GM19239 (cell line): ENCODE data around the gene ZNF556.

Experiments
- DNase-seq: peaks from one replicate; pipeline ENCODE4 v3.0.0; 2011; ENCODE audit warnings: low spot score; ENCODE audit not compliant: insufficient read length
- FAIRE-seq: peaks from 2 replicates; lab custom pipeline; 2011; peaks lifted over from hg19 to GRCh38; lab: Jason Lieb, UNC

ZNF556 gene

DNA sequence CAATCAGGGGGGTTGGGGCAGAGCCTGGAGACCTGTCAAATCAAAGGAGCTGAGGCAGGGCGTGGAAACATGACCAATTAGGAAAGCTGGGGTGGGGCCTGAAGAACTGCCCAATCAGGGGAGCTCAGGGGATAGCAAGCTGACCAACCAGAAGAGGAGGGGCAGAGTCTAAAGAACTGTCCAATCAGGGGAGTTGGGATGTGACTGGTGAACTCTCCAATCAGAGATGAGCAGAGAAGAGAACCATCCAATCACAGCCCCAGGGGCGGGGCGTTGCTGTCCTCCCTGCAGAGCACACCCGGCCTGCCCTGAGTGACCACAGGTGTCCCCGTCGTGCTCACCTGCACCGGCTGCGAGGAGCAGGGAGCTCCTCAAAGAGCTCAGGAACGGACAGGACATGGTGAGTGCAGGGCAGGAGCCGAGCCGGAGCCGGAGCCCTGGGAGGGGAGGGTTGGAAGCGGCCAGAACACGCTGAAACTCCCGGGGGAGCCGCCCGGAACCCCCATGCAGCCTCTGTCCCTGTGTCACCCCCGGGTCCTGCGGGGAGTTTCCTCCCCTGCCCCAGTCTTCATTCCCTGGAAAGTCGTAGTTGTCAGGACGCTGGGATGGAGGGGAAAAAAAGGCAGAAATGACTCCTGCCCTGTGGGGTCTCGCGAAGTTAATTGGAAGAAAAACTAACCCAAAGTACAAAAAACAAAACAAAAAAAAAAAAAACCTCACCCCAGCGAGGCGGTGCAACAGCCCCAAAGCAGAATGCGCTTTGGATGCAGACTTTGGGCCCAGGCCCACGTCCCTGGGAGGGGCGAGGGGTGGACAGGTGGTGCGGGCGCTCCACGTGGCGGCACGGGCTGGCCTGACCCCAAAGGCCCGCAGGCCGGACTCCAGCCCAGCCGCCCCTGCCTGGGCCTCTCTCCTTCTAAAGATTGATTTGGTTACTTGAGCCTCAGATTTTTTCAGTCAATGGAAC, at the start of gene ZNF556:
ZNF556 (plus strand) TSS at position 311 of the 967 bp plus-strand sequence; CDS start at position 398, 87 bp downstream.
- DNase-seq (no peak), FAIRE-seq (no peak)

GRCh38 chr19:2819540-2820111, 47.5 kb upstream of the ZNF556 start, which contains the start of gene ZNF554:
TSS of gene ZNF554 (plus strand) at chr19:2819868. CDS start at chr19:2820072, 204 bp downstream.
- peak; percentile 88 for FAIRE-seq
- peak; percentile 97 for DNase-seq

GRCh38 chr19:2820112-2820702, 46.9 kb upstream of the ZNF556 start:
- peak; percentile 21 for DNase-seq
- FAIRE-seq, result no peak

- DNase-seq, result no peak
- no peak for FAIRE-seq
These were observed 44.3 kb upstream of the ZNF556 start for GRCh38 chr19:2822846-2823245.

GRCh38 chr19:2823646-2824045, 43.5 kb upstream of the ZNF556 start:
- no peak for DNase-seq
- no peak for FAIRE-seq

DNA sequence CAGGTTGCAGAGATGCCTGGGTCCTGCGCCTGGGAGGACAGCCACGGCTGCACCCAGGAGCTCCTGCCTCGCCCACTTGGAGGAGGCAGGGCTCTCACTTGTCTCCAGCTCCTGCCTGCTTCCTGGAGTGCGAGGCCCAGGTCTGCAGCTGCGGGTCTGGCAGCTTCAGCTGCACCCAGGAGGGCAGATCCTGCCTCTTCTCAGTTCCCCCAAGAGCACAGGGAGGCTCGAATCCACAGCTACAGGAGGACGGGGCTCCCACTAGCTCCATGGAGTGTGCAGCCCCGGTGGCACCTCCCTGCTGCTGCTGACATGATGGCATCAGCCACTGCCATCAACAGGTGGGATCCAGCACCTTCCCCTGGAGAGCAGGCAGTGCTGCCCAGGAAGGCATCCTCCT, 43.0 kb upstream of the ZNF556 start:
- no peak for DNase-seq
- FAIRE-seq, result no peak

GRCh38 chr19:2827022-2827421, 40.1 kb upstream of the ZNF556 start:
- DNase-seq (no peak), FAIRE-seq (no peak)

DNA sequence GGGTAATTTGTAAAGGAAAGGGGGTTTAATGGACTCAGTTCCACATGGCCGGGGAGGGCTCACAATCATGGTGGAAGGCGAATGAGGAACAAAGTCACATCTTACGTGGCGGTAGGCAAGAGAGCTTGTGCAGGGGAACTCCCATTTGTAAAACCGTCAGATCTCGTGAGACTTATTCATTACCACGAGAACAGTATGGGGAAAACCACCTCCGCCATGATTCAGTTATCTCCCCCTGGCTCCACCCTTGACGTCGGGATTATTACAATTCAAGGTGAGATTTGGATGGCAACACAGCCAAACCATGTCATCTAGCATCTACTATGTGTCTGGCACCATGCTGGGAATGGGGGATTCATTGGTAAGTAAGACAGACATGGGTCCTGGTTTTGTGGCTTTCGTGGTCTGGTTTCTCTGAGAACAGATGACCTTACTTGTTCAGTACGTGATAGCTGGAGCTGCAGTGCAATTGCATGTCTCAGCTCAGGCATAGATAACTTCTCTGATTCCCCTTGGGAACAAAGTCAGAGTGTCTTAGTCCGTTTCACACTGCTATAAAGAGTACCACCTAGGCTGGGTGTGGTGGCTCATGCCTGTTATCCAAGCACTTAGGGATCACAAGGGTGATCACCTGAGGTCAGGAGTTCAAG, 39.2 kb upstream of the ZNF556 start:
- DNase-seq (no peak), FAIRE-seq (no peak)

DNA sequence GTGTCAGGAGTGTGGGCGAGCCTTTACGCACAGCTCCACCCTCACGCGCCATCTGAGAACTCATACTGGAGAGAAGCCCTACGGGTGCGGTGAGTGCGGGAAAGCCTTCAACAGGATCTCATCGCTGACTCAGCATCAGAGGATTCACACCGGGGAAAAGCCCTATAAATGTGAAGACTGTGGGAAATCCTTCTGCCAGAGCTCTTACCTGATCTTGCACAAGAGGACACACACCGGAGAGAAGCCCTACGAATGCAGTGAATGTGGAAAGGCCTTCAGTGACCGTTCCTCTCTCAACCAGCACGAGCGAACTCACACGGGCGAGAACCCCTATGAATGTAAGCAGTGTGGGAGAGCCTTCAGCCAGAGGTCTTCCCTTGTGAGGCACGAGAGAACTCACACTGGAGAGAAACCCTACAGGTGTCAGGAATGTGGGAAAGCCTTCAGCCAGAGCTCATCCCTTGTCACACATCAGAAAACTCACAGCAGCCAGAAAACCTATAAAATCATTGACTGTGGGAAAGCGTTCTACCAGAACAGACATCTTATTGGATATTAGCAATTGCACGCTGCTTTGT, 32.8 kb upstream of the ZNF556 start:
- FAIRE-seq (no peak), DNase-seq (no peak)

- DNase-seq (no peak), FAIRE-seq (no peak)
These were observed 29.7 kb upstream of the ZNF556 start for GRCh38 chr19:2837430-2837829.

GRCh38 chr19:2840794-2841791, 26.0 kb upstream of the ZNF556 start, which contains the start of gene ZNF555:
TSS of gene ZNF555 (plus strand) at chr19:2841475. CDS start at chr19:2841573, 98 bp downstream.
- FAIRE-seq (peak; percentile 97), DNase-seq (peak; percentile 96)

- no peak for FAIRE-seq
These were observed 25.1 kb upstream of the ZNF556 start for GRCh38 chr19:2841855-2842574.

DNA sequence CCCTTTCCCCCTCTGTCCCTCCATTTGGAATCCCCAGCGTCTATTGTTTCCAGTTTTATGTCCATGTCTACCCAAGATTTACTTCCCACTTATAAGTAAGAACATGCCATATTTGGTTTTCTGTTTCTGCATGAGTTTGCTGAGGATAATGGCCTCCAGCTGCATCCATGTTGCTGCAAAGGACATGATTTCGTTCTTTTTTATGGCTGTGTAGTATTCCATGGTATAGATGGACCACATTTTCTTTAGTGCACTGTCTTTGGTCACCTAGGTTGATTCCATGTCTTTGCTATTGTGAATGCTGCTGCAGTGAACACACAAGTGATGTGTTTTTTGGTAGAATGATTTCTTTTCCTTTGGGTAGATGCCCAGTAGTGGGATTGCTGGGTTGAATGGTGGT, 22.0 kb upstream of the ZNF556 start:
- no peak for DNase-seq
- no peak for FAIRE-seq

More at GRCh38 chr19:2841855-2842574, 25.1 kb upstream of the ZNF556 start:
- DNase-seq, result no peak

DNA sequence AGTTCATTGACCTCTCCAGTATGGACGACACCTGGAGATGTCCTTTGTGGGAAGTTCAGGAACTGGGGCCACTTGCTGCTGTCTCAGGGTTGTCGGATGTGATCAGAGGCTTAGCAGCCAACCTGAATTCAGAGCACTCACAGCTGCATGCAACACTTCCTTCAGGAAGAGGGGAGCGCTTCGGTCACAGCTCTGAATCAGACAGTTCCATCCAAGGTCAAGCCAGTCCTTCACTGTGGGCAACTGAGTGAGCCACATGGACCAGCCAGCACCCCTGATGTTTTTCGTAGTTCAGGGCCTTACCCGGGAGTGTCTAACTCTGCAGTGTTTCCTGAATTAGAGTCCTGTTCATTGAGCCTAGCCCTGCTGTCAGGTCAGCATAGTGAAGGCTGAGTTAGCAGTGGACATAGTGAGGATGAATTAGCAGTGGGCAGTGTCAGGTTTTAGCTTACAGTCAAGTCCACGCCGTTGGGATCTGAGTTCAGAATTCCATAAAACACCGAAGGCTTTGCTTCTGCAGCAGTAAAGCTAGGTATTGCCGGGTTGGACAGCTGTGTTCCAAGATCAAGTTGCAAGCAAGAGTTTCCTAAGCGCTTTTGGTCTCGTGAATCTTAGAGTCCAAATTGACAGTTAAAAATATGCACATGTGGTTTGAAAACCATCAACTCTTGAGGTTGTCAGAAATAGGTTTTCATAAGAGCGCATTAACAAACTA, 20.8 kb upstream of the ZNF556 start:
- FAIRE-seq (no peak), DNase-seq (no peak)

DNA sequence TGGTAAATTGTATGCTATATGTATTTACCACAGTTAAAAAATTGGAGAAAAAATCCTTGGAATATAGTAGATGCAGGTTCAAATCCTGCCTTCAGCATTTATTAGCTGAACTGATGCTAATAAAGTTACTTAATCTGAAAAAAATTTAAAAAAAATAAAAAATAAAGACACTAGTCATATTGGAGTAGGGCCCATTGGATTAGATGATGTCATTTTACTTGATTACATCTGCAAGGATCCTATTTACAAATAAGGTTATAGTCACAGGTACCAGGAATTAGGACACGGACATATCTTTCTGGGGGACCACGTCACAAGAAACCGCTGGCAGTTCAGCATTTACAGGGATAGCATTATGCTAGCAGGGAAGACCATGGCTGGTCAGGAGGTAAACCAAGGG, 19.6 kb upstream of the ZNF556 start:
- FAIRE-seq, result no peak
- no peak for DNase-seq

GRCh38 chr19:2848616-2849015, 18.5 kb upstream of the ZNF556 start:
- DNase-seq (no peak), FAIRE-seq (no peak)

GRCh38 chr19:2850256-2850925, 16.7 kb upstream of the ZNF556 start:
- DNase-seq, result no peak
- FAIRE-seq, result no peak
